K562 (cell line): ENCODE results near the gene DHODH. TPM values are rescaled to one million over a fixed set of nuclear protein-coding genes. Genes with fewer than 3 reads are reported as not detected.

Source experiments
- CEBPG ChIP-seq, 3 experiments: fragments of 200-800 bp in 1 of 3; sonication (Bioruptor generic) in 1 of 3; sonication (generic) in 1 of 3; formaldehyde crosslinking in 1 of 3; IDR thresholded peaks in 2 of 3; conservative IDR thresholded peaks in 1 of 3; 2 replicates each; pipeline versions ENCODE4 v1.6.1 to v1.8.0; 2016 to 2022; ENCODE audit warnings: missing compliant biosample characterization in 2 of 3, missing genetic modification characterization in 2 of 3, mild to moderate bottlenecking in 1 of 3, missing genetic modification reagents in 1 of 3
- CHD7 ChIP-seq: fragments of 200-600 bp; sonication (generic); IDR thresholded peaks from one replicate; pipeline ENCODE4 v1.6.1; 2012; ENCODE audit warnings: mild to moderate bottlenecking, low read depth, low read length, inconsistent platforms
- DPF2 ChIP-seq: fragments of 450-650 bp; IDR thresholded peaks from 2 replicates; pipeline ENCODE4 v1.6.1; 2016
- GATAD2A ChIP-seq: fragments of 450-650 bp; IDR thresholded peaks from 2 replicates; pipeline ENCODE4 v1.6.1; 2017
- MEIS2 ChIP-seq: fragments of 450-650 bp; IDR thresholded peaks from 2 replicates; pipeline ENCODE4 v1.6.1; 2014; ENCODE audit warnings: mild to moderate bottlenecking; ENCODE audit not compliant: partially characterized antibody
- POLR2B ChIP-seq: fragments of 450-650 bp; IDR thresholded peaks from 2 replicates; pipeline ENCODE4 v1.6.1; 2018; ENCODE audit warnings: low read depth; ENCODE audit not compliant: partially characterized antibody
- PTRF ChIP-seq: fragments of 450-650 bp; IDR thresholded peaks from 2 replicates; pipeline ENCODE4 v1.6.1; 2016; ENCODE audit warnings: mild to moderate bottlenecking, missing genetic modification characterization, missing compliant biosample characterization
- SIN3B ChIP-seq: fragments of 450-650 bp; IDR thresholded peaks from 2 replicates; pipeline ENCODE4 v1.6.1; 2017; ENCODE audit warnings: low read depth, mild to moderate bottlenecking, moderate library complexity
- ZNF277 ChIP-seq: fragments of 250-450 bp; sonication (Bioruptor Pico); IDR thresholded peaks from 2 replicates; pipeline ENCODE4 v1.8.0; 2022; ENCODE audit warnings: inconsistent platforms, mild to moderate bottlenecking, moderate library complexity, borderline replicate concordance
- polyA plus RNA-seq, 8 experiments: library from polyadenylated mRNA; depleted of rRNA in 4 of 8; stranded (reverse) in 5 of 8; unstranded in 3 of 8; fragments of >200 nt; fragmentation: Nextera tagmentation in 2 of 8; fragmentation: Illumina TruSeq in 1 of 8; extraction: Ambion mirVana in 2 of 8; extraction: Trizol in 1 of 8; gene quantifications; 2 replicates each; pipeline versions ENCODE4 v1.2.1 to v1.2.3, GENCODE V29; 2011 to 2014; ENCODE audit warnings: inconsistent platforms in 1 of 8, missing spikeins in 1 of 8
- total RNA-seq, 7 experiments: library from RNA; depleted of rRNA in 6 of 7; stranded (reverse); fragments of >200 nt in 6 of 7; fragmentation: Illumina TruSeq in 2 of 7; extraction: Trizol in 2 of 7; gene quantifications; 2 replicates each; pipeline versions ENCODE4 v1.2.1 to v1.2.3, GENCODE V29; 2011 to 2021; ENCODE audit warnings: low replicate concordance in 1 of 7

The DHODH gene
- total and polyA plus RNA-seq, 9 of the 15 experiments (the other 6 are each of a cell fraction or from before 2014, with no cell fraction given) = 4.3 to 19.9 (median 12.7) TPM

- TF ChIP-seq CHD7 (no peak), GATAD2A (no peak), DPF2 (no peak), POLR2B (no peak), PTRF (no peak), ZNF277 (CRISPR knock-in tag) (no peak), MEIS2 (no peak), SIN3B (no peak), CEBPG (CRISPR knock-in tag; IDR thresholded peaks at IDR 0.05) (no peak), CEBPG (tag; conservative IDR thresholded peaks at IDR 0.05 in 1 of 2, IDR thresholded peaks at IDR 0.05 in 1 of 2) (no peak)
Measured at GRCh38 chr16:72033437-72033836, 24.9 kb downstream of the DHODH start (continued).
